Measurements from ENCODE around the gene SARDH. TPM values are rescaled to one million over a fixed set of nuclear protein-coding genes. Genes with fewer than 3 reads are reported as not detected.
A peak's percentile ranks its signal among the peaks of the same experiment; 100 is the strongest.

Gene SARDH
- total RNA-seq, 1 donor from 2014 or later, result 0.63 TPM

DNA sequence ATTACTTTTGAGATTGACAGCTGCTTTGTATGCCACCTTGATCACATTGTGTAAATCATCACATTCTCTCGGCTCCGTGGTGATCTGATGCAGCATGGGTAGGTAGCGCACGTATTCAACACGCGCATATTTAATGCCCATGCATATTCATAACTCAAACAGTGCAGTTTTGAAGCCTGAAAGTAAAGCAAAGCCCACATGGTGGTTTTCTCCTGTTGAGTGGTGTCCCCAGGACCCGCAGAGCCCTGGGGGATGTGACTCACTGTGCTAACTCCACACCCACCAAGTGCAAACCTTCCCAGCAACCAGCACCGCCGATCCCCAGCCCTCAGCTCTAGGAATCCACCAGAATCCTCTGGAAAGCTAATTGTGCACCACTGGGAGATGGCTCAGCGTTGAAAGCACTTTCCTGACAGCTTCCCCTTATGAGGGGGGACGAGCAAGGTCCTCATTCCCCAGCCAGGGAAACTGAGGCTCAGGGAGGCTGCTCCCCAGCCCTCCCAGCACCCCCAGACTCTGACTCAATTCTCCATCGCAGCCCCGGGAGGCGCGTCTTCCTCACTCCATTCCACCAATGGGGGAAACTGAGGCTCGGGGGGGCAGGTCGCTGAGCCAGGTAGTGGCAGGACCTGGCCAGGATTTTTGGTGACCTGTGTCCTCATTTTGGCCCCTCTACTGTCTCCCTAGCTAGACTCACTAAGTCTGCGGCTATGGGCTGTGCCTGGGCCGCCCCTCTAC, 46.4 kb downstream of the SARDH start:
- H3K9me3 ChIP-seq (replicated peaks), result no peaks in the 10 kb centered on the region
- peak; percentile 3 for DNase-seq
- peaks cover 39% of the 10 kb centered on the region for H3K27me3 ChIP-seq (ENCODE audit: low read depth)
- no peaks in the 10 kb centered on the region for H3K36me3 ChIP-seq
- TF ChIP-seq, protein P1, sequence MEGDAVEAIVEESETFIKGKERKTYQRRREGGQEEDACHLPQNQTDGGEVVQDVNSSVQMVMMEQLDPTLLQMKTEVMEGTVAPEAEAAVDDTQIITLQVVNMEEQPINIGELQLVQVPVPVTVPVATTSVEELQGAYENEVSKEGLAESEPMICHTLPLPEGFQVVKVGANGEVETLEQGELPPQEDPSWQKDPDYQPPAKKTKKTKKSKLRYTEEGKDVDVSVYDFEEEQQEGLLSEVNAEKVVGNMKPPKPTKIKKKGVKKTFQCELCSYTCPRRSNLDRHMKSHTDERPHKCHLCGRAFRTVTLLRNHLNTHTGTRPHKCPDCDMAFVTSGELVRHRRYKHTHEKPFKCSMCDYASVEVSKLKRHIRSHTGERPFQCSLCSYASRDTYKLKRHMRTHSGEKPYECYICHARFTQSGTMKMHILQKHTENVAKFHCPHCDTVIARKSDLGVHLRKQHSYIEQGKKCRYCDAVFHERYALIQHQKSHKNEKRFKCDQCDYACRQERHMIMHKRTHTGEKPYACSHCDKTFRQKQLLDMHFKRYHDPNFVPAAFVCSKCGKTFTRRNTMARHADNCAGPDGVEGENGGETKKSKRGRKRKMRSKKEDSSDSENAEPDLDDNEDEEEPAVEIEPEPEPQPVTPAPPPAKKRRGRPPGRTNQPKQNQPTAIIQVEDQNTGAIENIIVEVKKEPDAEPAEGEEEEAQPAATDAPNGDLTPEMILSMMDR (IDR thresholded peaks at IDR 0.05; ENCODE audit: borderline replicate concordance), result no peak
- no peak overlapping the region for H3K4me3 ChIP-seq
- no peak overlapping the region for H3K27ac ChIP-seq (replicated peaks)
- no peaks in the 10 kb centered on the region for H3K4me1 ChIP-seq
- intact Hi-C loops (cut with micrococcal nuclease), result no loop called here

DNA sequence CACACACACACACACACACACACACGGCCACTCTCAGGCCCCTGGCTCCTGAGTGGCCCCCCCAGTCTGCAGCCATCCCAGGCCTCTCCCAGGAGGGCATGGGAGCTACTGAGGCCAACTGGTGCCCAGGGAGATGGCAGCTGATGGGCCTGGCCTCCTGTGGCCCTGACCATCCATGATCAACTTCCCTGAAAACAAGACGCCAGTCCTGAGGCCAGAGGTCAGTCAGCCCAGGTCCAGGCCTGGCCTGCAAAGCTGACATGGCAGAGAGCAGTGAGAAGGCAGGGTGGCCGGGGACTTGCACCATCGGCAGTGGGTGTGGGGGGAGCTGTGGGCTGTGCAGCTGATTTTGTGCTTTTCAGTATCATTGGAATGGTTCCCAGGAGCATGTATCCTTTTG, 47.0 kb downstream of the SARDH start:
- Histone ChIP-seq H3K4me3 (no peak overlapping the region), H3K27me3 (ENCODE audit: low read depth) (peaks cover 37% of the 10 kb centered on the region), H3K4me1 (no peaks in the 10 kb centered on the region), H3K27ac (replicated peaks) (no peak overlapping the region), H3K36me3 (no peaks in the 10 kb centered on the region), H3K9me3 (replicated peaks) (no peaks in the 10 kb centered on the region)
- DNase-seq, result peak; percentile 4
- intact Hi-C loops (cut with micrococcal nuclease), result no loop called here
- TF ChIP-seq, protein P1 (IDR thresholded peaks at IDR 0.05; ENCODE audit: borderline replicate concordance), result no peak

GRCh38 chr9:133690081-133690561, 48.0 kb downstream of the SARDH start:
- Histone ChIP-seq H3K9me3 (replicated peaks) (no peaks in the 10 kb centered on the region), H3K4me1 (peaks cover 1% of the 10 kb centered on the region), H3K27me3 (ENCODE audit: low read depth) (peaks cover 30% of the 10 kb centered on the region), H3K4me3 (no peak overlapping the region), H3K27ac (replicated peaks) (no peak overlapping the region), H3K36me3 (no peaks in the 10 kb centered on the region)
- peak; percentile 11 for DNase-seq
- intact Hi-C loops (cut with micrococcal nuclease), result no loop called here
- TF ChIP-seq, protein P1 (IDR thresholded peaks at IDR 0.05; ENCODE audit: borderline replicate concordance), result no peak

- Histone ChIP-seq H3K27ac (replicated peaks) (no peak overlapping the region), H3K36me3 (no peaks in the 10 kb centered on the region), H3K4me3 (no peak overlapping the region), H3K9me3 (replicated peaks) (no peaks in the 10 kb centered on the region), H3K27me3 (ENCODE audit: low read depth) (peaks cover 26% of the 10 kb centered on the region), H3K4me1 (peaks cover 10% of the 10 kb centered on the region)
- no peak for DNase-seq
- TF ChIP-seq, protein P1 (IDR thresholded peaks at IDR 0.05; ENCODE audit: borderline replicate concordance), result no peak
- intact Hi-C loops (cut with micrococcal nuclease), result no loop called here
Measured at GRCh38 chr9:133689151-133689763, 48.9 kb downstream of the SARDH start.

GRCh38 chr9:133687856-133688761, 50.0 kb downstream of the SARDH start:
- H3K9me3 ChIP-seq (replicated peaks), result no peaks in the 10 kb centered on the region
- TF ChIP-seq, protein P1 (IDR thresholded peaks at IDR 0.05; ENCODE audit: borderline replicate concordance), result no peak
- peaks cover 21% of the 10 kb centered on the region for H3K4me1 ChIP-seq
- peak; percentile 10 for DNase-seq
- intact Hi-C loops (cut with micrococcal nuclease), result no loop called here
- H3K27ac ChIP-seq (replicated peaks), result no peak overlapping the region
- no peaks in the 10 kb centered on the region for H3K36me3 ChIP-seq
- H3K27me3 ChIP-seq (ENCODE audit: low read depth), result peaks cover 15% of the 10 kb centered on the region
- no peak overlapping the region for H3K4me3 ChIP-seq
